ENCODE results near the gene POLR2E. TPM values are rescaled to one million over a fixed set of nuclear protein-coding genes. Genes with fewer than 3 reads are reported as not detected.

The POLR2E gene
- total and polyA plus RNA-seq, 2 of the 13 experiments (the other 11 are each of a cell fraction or from before 2014, with no cell fraction given): 140 to 272 TPM

DNA sequence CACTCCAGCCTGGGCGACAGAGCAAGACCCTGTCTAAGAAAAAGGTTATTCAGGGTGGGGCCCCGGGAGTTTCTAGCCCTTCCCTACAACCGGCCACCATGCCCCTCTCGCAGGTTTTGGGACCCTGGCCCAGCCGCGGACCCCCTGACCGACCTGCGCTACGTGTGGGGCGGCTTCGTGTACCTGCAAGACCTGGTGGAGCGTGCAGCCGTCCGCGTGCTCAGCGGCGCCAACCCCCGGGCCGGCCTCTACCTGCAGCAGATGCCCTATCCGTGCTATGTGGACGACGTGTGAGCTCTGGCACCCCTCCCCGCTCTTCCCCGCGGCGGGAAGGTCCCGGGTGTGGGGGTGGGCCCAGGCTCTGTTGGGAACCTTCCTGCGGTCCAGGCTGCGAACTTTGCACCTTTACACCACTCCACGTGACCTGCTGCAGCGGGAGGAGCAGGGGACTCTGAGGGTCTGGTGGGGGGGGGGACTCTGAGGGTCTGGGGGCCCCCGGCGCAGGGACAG lies 49.0 kb downstream of the POLR2E start (continued):
- TF ChIP-seq SMAD9 (CRISPR knock-in tag; IDR thresholded peaks at IDR 0.05): 0 out of 2 replicates have a peak, but pooled peaks have one; percentile 83
- TF ChIP-seq ZNF569 (CRISPR knock-in tag; IDR thresholded peaks at IDR 0.05; ENCODE audit: borderline replicate concordance): peak; percentile 37; the same call in 1 of the 2 replicates
- TF ChIP-seq ZMYM3 (CRISPR knock-in tag; IDR thresholded peaks at IDR 0.05): no peak
- no peak for TF ChIP-seq SOX6 (IDR thresholded peaks at IDR 0.05)
- TF ChIP-seq SOX6 (CRISPR knock-in tag; IDR thresholded peaks at IDR 0.05): no peak
- TF ChIP-seq GZF1 (CRISPR knock-in tag; IDR thresholded peaks at IDR 0.05): no peak
- TF ChIP-seq NFKBIZ (CRISPR knock-in tag; IDR thresholded peaks at IDR 0.05): no peak
- no peak for TF ChIP-seq ZNF224 (CRISPR knock-in tag; IDR thresholded peaks at IDR 0.05)
- TF ChIP-seq EZH2 (conservative IDR thresholded peaks at IDR 0.05; ENCODE audit: low read depth, low read length): no peak
- no peak for TF ChIP-seq GFI1 (CRISPR knock-in tag; IDR thresholded peaks at IDR 0.05; ENCODE audit: borderline replicate concordance)
- TF ChIP-seq ZNF160 (CRISPR knock-in tag; IDR thresholded peaks at IDR 0.05): no peak
- no peak for TF ChIP-seq PAX8 (CRISPR knock-in tag; IDR thresholded peaks at IDR 0.05; ENCODE audit: borderline replicate concordance)
- TF ChIP-seq, protein P1, sequence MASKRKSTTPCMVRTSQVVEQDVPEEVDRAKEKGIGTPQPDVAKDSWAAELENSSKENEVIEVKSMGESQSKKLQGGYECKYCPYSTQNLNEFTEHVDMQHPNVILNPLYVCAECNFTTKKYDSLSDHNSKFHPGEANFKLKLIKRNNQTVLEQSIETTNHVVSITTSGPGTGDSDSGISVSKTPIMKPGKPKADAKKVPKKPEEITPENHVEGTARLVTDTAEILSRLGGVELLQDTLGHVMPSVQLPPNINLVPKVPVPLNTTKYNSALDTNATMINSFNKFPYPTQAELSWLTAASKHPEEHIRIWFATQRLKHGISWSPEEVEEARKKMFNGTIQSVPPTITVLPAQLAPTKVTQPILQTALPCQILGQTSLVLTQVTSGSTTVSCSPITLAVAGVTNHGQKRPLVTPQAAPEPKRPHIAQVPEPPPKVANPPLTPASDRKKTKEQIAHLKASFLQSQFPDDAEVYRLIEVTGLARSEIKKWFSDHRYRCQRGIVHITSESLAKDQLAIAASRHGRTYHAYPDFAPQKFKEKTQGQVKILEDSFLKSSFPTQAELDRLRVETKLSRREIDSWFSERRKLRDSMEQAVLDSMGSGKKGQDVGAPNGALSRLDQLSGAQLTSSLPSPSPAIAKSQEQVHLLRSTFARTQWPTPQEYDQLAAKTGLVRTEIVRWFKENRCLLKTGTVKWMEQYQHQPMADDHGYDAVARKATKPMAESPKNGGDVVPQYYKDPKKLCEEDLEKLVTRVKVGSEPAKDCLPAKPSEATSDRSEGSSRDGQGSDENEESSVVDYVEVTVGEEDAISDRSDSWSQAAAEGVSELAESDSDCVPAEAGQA (IDR thresholded peaks at IDR 0.05; ENCODE audit: low read depth): 0 out of 2 replicates have a peak, but pooled peaks have one; percentile 28
- TF ChIP-seq, protein P1 (CRISPR knock-in tag; IDR thresholded peaks at IDR 0.05; ENCODE audit: borderline replicate concordance): no peak
- TF ChIP-seq ZNF331 (CRISPR knock-in tag; IDR thresholded peaks at IDR 0.05): no peak
- no peak for TF ChIP-seq MIER3 (CRISPR knock-in tag; IDR thresholded peaks at IDR 0.05; ENCODE audit: borderline replicate concordance)
- no peak for TF ChIP-seq KLF9 (CRISPR knock-in tag; IDR thresholded peaks at IDR 0.05; ENCODE audit: low read depth)
- no peak; the same call in 1 of the 2 replicates for TF ChIP-seq DNMT1 (CRISPR knock-in tag; IDR thresholded peaks at IDR 0.05)
- TF ChIP-seq ZSCAN12 (CRISPR knock-in tag; IDR thresholded peaks at IDR 0.05): no peak
- no peak for TF ChIP-seq POLR2G (IDR thresholded peaks at IDR 0.05; ENCODE audit: low read depth, low read length)
- no peak for TF ChIP-seq PLRG1 (conservative IDR thresholded peaks at IDR 0.05)
- peak; percentile 63; the same call in 1 of the 2 replicates for TF ChIP-seq MEIS2 (CRISPR knock-in tag; IDR thresholded peaks at IDR 0.05)
- TF ChIP-seq CBX2 (IDR thresholded peaks at IDR 0.05; ENCODE audit: low read depth, low read length): no peak
- TF ChIP-seq CBX2 (CRISPR knock-in tag; IDR thresholded peaks at IDR 0.05; ENCODE audit: low read depth): no peak
- TF ChIP-seq ZNF678 (CRISPR knock-in tag; IDR thresholded peaks at IDR 0.05): no peak
- no peak; the same call in 1 of the 2 replicates for TF ChIP-seq ZMAT3 (CRISPR knock-in tag; conservative IDR thresholded peaks at IDR 0.05)
- TF ChIP-seq, protein P2, sequence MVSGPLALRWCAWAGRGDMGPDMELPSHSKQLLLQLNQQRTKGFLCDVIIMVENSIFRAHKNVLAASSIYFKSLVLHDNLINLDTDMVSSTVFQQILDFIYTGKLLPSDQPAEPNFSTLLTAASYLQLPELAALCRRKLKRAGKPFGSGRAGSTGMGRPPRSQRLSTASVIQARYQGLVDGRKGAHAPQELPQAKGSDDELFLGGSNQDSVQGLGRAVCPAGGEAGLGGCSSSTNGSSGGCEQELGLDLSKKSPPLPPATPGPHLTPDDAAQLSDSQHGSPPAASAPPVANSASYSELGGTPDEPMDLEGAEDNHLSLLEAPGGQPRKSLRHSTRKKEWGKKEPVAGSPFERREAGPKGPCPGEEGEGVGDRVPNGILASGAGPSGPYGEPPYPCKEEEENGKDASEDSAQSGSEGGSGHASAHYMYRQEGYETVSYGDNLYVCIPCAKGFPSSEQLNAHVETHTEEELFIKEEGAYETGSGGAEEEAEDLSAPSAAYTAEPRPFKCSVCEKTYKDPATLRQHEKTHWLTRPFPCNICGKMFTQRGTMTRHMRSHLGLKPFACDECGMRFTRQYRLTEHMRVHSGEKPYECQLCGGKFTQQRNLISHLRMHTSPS (CRISPR knock-in tag; IDR thresholded peaks at IDR 0.05; ENCODE audit: low read depth): peak; percentile 36; the same call in 1 of the 2 replicates
